ENCODE data around the gene ST6GALNAC6. TPM values are rescaled to one million over a fixed set of nuclear protein-coding genes. Genes with fewer than 3 reads are reported as not detected.

The ST6GALNAC6 gene
- polyA plus RNA-seq, 1 donor, result 14.4 TPM

DNA sequence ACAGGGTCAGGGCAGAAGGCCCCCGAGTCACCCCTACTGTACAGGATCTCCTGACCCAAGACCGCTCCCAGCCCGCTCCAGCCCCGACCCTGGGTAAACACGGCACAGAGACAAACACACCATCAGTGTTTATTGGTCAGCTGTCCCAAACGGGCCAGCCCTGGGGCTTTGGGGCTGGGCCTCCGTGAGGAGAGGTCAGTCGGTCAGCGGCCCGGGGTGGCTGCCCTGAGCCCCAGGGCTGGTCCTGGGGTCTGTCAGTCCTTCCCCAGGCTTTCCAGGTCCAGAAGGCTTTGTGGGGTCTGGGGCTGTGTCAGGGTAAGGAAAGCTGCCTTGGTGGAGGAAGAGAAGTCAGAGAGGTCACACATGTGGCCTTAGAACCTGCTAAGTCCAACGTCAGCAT is 35.6 kb upstream of the ST6GALNAC6 start:
- 67% methylated on average over 1 of the region's 11 CpGs for WGBS (ENCODE audit: insufficient coverage, low lambda C conversion rate)
- DNase-seq, result no peak
- Histone ChIP-seq H3K4me3 (ENCODE audit: low read length) (no peak overlapping the region), H3K27me3 (ENCODE audit: control insufficient read depth, insufficient read depth, low read length) (peaks cover 17% of the 10 kb centered on the region), H3K9me3 (ENCODE audit: control insufficient read depth, low read depth, low read length) (no peaks in the 10 kb centered on the region), H3K36me3 (ENCODE audit: control insufficient read depth, insufficient read depth, low read length) (peaks cover 6% of the 10 kb centered on the region), H3K4me1 (ENCODE audit: control insufficient read depth, insufficient read depth, low read length) (peaks cover 18% of the 10 kb centered on the region), H3K27ac (ENCODE audit: low read length) (no peak overlapping the region)

DNA sequence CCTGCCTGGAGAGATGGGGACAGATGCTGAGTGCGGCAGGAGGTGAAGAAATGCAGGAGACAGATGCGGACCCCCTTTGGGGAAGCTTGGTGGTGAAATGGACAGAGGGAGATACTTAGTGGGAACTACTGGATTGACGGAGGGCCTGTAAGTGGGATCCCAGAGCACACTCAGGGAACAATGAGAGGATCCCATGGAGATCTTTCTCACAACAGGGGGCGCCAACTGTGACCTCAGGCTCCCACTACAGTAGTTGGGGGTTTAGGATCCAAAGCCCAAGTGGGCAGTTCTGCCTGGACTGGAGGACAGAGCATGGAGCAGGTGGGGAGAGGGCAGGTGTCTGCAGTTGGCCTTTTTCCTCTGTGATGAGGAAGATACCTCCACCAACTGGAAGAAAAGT is 34.8 kb upstream of the ST6GALNAC6 start:
- no peak for DNase-seq
- Histone ChIP-seq H3K27ac (ENCODE audit: low read length) (no peak overlapping the region), H3K27me3 (ENCODE audit: control insufficient read depth, insufficient read depth, low read length) (peaks cover 25% of the 10 kb centered on the region), H3K4me3 (ENCODE audit: low read length) (no peak overlapping the region), H3K9me3 (ENCODE audit: control insufficient read depth, low read depth, low read length) (no peaks in the 10 kb centered on the region), H3K4me1 (ENCODE audit: control insufficient read depth, insufficient read depth, low read length) (peaks cover 18% of the 10 kb centered on the region), H3K36me3 (ENCODE audit: control insufficient read depth, insufficient read depth, low read length) (peaks cover 3% of the 10 kb centered on the region)
- WGBS (ENCODE audit: insufficient coverage, low lambda C conversion rate), result no CpG with 5 or more reads among the region's 4 CpGs

DNA sequence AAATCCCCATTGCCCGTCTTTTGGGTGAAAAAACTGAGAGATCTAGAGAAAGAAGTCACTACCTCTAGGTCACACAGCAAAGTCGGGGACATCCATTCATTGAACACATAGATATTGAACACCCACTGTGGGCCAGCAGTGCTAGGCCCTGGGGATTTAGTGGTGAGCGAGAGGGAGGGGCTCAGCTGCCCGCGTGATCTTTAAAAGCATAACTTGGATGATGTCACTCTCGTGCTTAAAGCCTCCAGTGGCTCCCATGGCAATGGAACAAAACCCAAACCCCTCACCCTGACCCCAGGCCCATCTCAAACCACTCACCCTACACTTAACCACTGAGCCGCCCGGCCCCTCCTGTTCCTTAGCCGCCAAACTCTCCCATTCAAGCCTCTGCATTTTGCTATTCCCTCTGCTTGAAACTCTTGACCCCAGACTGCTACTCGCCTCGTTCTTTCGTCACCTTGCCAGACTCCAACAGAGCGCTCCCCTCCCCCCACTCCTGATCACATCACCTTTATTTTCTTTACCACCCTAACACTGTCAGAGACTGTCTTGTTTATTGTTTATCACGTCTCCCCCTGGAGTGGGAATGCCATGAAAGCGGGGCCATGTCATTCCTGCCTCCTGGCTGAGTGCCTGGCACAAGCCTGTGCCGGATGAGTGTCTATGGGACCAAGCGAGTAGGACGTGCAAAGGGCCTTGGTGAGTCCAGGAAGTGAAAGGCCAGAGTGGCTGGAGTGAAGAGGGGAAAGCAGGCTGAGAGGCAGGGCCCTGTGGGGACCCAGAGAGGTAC is 31.9 kb upstream of the ST6GALNAC6 start:
- Histone ChIP-seq H3K27me3 (ENCODE audit: control insufficient read depth, insufficient read depth, low read length) (peaks cover 53% of the 10 kb centered on the region), H3K36me3 (ENCODE audit: control insufficient read depth, insufficient read depth, low read length) (peaks cover 3% of the 10 kb centered on the region), H3K27ac (ENCODE audit: low read length) (no peak overlapping the region), H3K4me3 (ENCODE audit: low read length) (peak overlapping the region; percentile 36), H3K9me3 (ENCODE audit: control insufficient read depth, low read depth, low read length) (peaks cover 3% of the 10 kb centered on the region), H3K4me1 (ENCODE audit: control insufficient read depth, insufficient read depth, low read length) (peaks cover 25% of the 10 kb centered on the region)
- WGBS (ENCODE audit: insufficient coverage, low lambda C conversion rate), result 13% methylated on average over 4 of the region's 18 CpGs
- DNase-seq, result peak in 1 of 2 donors; percentile 42

DNA sequence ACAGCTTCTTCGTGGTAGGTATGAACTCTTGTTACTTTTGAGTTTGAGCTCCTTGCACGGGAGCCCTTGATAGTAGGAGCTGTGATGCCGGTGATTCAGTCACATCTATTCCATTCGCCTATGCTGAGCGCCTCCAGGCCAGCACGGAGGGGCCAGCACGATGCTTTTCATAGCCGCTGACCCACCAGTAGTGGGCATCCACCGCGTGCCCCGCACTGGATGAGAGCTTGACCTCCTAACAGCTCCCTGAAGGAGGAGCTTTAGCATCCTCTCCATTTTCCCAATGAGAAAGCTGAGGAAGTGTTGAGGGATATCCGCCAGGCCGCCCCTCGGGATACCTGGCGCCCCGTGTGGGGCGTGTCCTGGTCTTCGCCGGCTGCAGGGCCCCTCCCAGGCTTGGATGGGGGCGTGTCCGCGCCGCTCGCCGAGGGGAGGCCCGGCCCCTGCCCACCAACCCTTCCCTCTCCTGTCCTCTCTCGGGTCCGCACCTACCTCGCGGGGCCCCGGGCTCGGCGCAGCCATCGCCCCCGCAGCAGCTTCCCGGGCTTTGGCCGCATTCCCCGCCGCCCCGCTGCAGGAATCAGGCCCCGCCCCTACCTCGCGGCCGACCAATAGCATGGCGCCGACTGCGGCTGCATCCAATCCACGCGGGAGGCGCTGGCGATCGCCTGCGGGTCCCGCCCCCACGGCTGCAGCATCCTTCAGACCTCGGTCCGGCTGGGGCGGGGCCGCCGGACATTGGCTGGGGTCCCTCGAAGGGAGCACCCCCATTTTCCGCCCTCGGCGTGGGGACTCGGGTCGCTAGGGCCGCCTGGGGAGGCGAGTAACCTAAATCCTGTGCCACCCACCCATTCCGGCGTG is 31.1 kb upstream of the ST6GALNAC6 start, which contains the start of gene PIP5KL1:
TSS of gene PIP5KL1 (minus strand) at position 547 of the 861 bp plus-strand sequence. CDS start at position 522, 25 bp downstream.
- Histone ChIP-seq H3K4me1 (ENCODE audit: control insufficient read depth, insufficient read depth, low read length) (peaks cover 25% of the 10 kb centered on the region), H3K4me3 (ENCODE audit: low read length) (peak within 1 kb of the TSS; percentile 43), H3K27me3 (ENCODE audit: control insufficient read depth, insufficient read depth, low read length) (peaks cover 60% of the 10 kb centered on the region), H3K9me3 (ENCODE audit: control insufficient read depth, low read depth, low read length) (peaks cover 3% of the 10 kb centered on the region), H3K36me3 (ENCODE audit: control insufficient read depth, insufficient read depth, low read length) (no peaks in the 10 kb centered on the region), H3K27ac (ENCODE audit: low read length) (no peak within 1 kb of the TSS)
- no CpG with 5 or more reads among the region's 70 CpGs for WGBS (ENCODE audit: insufficient coverage, low lambda C conversion rate)
- peak in 1 of 2 donors; percentile 71 for DNase-seq

DNA sequence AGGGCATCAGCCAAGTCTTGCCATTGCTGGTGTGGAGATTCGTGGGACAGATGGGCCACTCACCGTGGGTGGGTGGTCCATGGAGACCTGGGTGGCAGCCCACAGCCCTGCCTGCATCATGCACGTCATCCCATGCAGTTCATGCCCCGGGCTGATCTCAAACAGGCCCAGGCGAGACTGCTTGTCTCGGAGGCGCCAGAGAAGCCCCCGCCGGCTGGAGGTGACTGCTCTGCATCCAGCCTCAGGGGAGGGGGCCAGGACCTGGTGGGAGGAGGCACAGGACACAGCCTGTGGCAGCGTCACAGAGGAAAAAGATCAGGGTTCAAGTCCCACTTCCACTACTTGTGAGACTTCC is 30.2 kb upstream of the ST6GALNAC6 start:
- peaks cover 67% of the 10 kb centered on the region for H3K27me3 ChIP-seq (ENCODE audit: control insufficient read depth, insufficient read depth, low read length)
- no CpG with 5 or more reads among the region's 10 CpGs for WGBS (ENCODE audit: insufficient coverage, low lambda C conversion rate)

DNA sequence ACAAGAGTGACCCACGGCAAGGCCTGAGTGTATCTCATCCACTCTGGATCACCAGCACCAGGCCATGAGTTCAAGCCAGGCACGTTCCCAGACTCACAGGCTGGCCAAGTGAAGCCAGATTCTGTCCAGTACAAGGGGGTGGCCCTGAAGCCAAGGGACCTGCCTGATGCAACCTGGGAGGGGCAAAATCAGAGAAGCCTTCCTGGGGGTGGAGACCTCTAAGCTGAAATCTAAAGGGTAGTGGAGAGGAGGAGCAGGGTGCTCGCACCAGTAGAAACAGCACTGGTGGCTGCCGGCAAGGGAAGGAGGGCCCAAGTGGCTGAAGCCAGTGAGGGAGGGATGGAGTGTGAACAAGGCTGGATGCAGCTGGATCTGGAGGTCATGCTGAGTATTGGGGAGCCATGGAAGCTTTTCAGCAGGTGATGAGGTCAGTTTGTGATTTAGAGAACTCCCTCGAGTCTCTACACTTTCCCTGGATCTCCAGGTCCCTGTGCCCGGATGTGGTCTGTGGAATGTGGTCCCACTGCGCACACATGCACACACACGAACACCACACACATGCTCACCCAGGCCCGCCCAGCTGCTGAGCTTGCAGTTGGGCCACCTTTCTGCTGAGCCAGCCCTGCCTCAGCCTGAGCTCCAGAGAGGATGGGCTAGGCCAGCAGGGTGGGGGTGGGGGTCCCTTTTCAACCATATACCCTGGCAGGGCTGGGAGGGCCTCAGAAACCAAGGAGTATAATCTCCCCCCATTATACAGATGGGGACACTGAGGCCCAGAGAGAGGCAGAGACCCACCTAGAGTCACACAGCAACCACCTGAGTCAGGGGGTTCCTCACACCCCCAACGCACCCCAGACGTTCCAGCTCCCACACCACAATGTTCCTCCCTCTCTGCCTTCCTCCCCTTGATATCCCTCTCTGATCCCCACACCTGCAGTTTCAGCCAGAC is 29.5 kb upstream of the ST6GALNAC6 start:
- no CpG with 5 or more reads among the region's 11 CpGs for WGBS (ENCODE audit: insufficient coverage, low lambda C conversion rate)

More for the DNA sequence above, 30.2 kb upstream of the ST6GALNAC6 start:
- no peak for DNase-seq
- Histone ChIP-seq H3K36me3 (ENCODE audit: control insufficient read depth, insufficient read depth, low read length) (no peaks in the 10 kb centered on the region), H3K4me1 (ENCODE audit: control insufficient read depth, insufficient read depth, low read length) (peaks cover 25% of the 10 kb centered on the region), H3K27ac (ENCODE audit: low read length) (no peak overlapping the region), H3K4me3 (ENCODE audit: low read length) (no peak overlapping the region), H3K9me3 (ENCODE audit: control insufficient read depth, low read depth, low read length) (peaks cover 3% of the 10 kb centered on the region)

DNA sequence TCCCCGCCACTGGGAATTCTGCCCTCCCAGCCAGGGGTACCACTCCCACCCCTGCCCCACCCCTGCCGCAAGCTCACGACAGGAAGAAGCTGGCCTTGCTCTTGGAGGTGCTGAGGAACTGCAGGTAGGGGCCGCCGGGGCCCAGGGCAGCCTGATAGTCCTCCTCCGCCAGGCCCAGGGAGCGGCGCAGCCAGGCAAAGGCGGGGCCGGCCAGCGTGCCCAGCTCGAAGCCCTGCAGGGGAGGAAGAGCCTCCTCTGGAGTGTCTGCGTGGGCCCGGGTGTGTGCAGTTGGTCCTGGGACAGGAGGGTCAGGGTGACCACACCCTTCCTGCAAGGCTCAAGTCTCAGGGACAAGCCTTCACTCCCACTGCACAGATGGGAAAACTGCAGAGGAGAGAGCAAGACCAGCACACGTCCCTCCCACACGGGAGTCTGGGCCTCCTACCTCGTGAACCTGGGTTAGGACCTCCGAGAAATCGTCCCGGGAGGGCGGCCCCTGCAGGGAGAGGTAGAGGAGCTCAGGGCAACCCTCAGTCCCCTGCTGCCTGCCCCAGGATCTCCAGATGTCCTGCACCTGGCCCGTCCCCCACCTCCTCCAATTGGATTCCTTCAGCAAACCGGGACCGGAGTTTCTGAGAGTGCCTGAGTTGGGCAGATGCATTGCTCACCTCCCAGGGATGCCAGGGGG is 28.7 kb upstream of the ST6GALNAC6 start:
- H3K4me1 ChIP-seq (ENCODE audit: control insufficient read depth, insufficient read depth, low read length), result peaks cover 25% of the 10 kb centered on the region
- DNase-seq, result no peak
- H3K4me3 ChIP-seq (ENCODE audit: low read length), result peak overlapping the region; percentile 23
- peaks cover 77% of the 10 kb centered on the region for H3K27me3 ChIP-seq (ENCODE audit: control insufficient read depth, insufficient read depth, low read length)
- WGBS (ENCODE audit: insufficient coverage, low lambda C conversion rate), result no CpG with 5 or more reads among the region's 24 CpGs
- no peaks in the 10 kb centered on the region for H3K36me3 ChIP-seq (ENCODE audit: control insufficient read depth, insufficient read depth, low read length)
- H3K9me3 ChIP-seq (ENCODE audit: control insufficient read depth, low read depth, low read length), result peaks cover 3% of the 10 kb centered on the region
- no peak overlapping the region for H3K27ac ChIP-seq (ENCODE audit: low read length)

More for the DNA sequence above, 29.5 kb upstream of the ST6GALNAC6 start:
- DNase-seq, result no peak
- peaks cover 3% of the 10 kb centered on the region for H3K9me3 ChIP-seq (ENCODE audit: control insufficient read depth, low read depth, low read length)
- H3K36me3 ChIP-seq (ENCODE audit: control insufficient read depth, insufficient read depth, low read length), result no peaks in the 10 kb centered on the region
- peaks cover 25% of the 10 kb centered on the region for H3K4me1 ChIP-seq (ENCODE audit: control insufficient read depth, insufficient read depth, low read length)
- no peak overlapping the region for H3K27ac ChIP-seq (ENCODE audit: low read length)
- H3K27me3 ChIP-seq (ENCODE audit: control insufficient read depth, insufficient read depth, low read length), result peaks cover 69% of the 10 kb centered on the region
- no peak overlapping the region for H3K4me3 ChIP-seq (ENCODE audit: low read length)

DNA sequence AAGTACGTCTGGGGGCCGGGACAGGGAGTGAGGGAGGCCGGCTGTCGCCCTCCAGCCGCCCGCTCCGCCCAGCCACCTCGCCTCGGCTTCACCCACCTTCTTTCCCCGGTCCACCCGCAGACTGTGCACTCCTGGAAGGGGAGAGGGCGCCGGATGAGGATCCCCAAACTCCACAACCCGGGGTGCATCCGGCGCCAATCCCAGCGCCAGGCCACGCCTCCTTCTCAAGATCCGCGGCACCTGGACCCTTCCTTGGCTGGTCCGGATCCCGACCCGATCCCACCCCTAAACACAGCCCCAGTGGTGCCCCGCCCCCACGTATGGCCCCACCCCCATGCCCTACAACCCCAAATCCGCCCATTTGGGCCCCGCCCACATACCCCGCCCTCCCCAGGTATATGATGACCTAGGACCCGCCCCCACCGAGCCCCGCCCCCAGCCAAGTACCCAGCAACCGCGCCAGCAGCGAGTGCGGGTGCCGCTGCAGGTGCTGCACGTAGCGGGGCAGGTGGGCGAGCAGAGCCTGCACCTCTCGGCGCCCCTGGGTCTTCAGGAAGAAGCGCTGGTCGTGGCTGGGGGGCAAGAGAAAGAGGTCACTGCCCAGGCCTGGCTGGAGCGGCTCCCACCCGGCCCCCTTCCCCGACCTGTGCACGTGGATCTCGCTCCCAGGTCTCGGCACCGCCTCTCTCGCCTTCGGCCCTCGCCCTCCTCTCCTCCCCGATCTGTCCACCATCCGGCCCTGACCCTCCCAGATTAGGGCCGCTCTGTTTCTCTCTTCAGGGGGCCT is 28.0 kb upstream of the ST6GALNAC6 start:
- WGBS (ENCODE audit: insufficient coverage, low lambda C conversion rate), result no CpG with 5 or more reads among the region's 56 CpGs
- H3K27ac ChIP-seq (ENCODE audit: low read length), result no peak overlapping the region

DNA sequence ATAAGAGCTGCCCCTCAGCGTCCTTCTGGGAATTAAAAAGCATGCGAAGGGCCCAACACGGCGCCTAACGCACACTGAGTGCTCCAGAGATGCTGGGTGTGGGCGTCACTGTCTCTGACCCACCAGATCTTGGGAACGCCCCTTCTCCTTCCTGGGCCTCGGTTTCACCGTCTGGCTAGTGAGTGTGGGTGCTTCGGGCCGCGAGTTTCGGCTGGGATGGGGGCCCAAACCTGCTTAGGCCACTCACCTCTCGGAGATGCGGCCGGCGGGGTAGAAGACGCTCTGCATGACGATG is 27.4 kb upstream of the ST6GALNAC6 start:
- H3K27ac ChIP-seq (ENCODE audit: low read length), result no peak overlapping the region
- H3K27me3 ChIP-seq (ENCODE audit: control insufficient read depth, insufficient read depth, low read length), result peaks cover 85% of the 10 kb centered on the region
- H3K4me3 ChIP-seq (ENCODE audit: low read length), result peak overlapping the region; percentile 21
- DNase-seq, result no peak
- no CpG with 5 or more reads among the region's 19 CpGs for WGBS (ENCODE audit: insufficient coverage, low lambda C conversion rate)
- H3K9me3 ChIP-seq (ENCODE audit: control insufficient read depth, low read depth, low read length), result peaks cover 3% of the 10 kb centered on the region
- peaks cover 27% of the 10 kb centered on the region for H3K4me1 ChIP-seq (ENCODE audit: control insufficient read depth, insufficient read depth, low read length)
- no peaks in the 10 kb centered on the region for H3K36me3 ChIP-seq (ENCODE audit: control insufficient read depth, insufficient read depth, low read length)

More for the DNA sequence above, 28.0 kb upstream of the ST6GALNAC6 start:
- peaks cover 25% of the 10 kb centered on the region for H3K4me1 ChIP-seq (ENCODE audit: control insufficient read depth, insufficient read depth, low read length)
- peak overlapping the region; percentile 23 for H3K4me3 ChIP-seq (ENCODE audit: low read length)
- peaks cover 81% of the 10 kb centered on the region for H3K27me3 ChIP-seq (ENCODE audit: control insufficient read depth, insufficient read depth, low read length)
- H3K9me3 ChIP-seq (ENCODE audit: control insufficient read depth, low read depth, low read length), result peaks cover 3% of the 10 kb centered on the region
- DNase-seq, result no peak
- no peaks in the 10 kb centered on the region for H3K36me3 ChIP-seq (ENCODE audit: control insufficient read depth, insufficient read depth, low read length)
